Activated CD4-positive, alpha-beta T cell treated with anti-CD3 and anti-CD28 coated beads, Interleukin-2, Interleukin-4, amounts not matched to agents 100 ng/mL and 50 ng/mL, durations not matched to agents 16 hours and 8 hours (primary cell): ENCODE measurements around the gene ABR.
"Not testable (repeated sequence)": the region's sequence is repeated elsewhere in the genome, so short reads cannot be mapped to it uniquely, and the experiment has no call there.

Source experiments
- DNase-seq: peaks from one replicate; pipeline ENCODE4 v3.0.0-alpha.2; 2020; ENCODE audit warnings: low spot score

ABR gene

GRCh38 chr17:1047879-1048470 is 131.8 kb downstream of the ABR start:
- no peak for DNase-seq

- DNase-seq: no peak
Observed at GRCh38 chr17:1047177-1047878, 132.5 kb downstream of the ABR start.

- no peak for DNase-seq
Observed at GRCh38 chr17:1045456-1045855, 134.3 kb downstream of the ABR start.

DNA sequence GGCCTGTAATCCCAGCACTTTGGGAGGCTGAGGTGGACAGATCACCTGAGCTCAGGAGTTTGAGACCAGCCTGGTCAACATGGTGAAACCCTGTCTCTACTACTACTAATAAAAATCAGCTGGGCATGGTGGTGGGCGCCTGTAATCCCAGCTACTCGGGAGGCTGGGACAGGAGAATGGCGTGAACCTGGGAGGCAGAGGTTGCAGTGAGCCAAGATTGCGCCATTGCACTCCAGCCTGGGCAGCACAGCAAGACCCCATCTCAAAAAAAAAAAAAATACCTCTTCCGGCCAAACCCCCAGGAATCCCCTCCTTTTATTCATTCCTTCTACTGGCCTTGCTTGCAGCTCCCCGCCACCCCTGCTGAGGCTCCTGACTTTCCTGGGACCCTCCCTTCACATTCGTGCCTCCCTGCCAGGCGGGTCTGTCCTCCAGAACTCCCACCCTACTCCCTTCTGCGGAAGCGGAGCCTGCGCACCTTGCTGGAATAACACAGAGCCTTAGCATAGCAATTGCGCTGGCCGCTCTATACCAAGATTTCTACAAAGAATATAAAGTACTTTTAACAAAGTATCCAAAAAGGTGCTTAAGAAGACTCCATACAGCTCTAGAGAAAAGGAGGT is 135.3 kb downstream of the ABR start:
- DNase-seq: not testable (repeated sequence)

GRCh38 chr17:1043601-1044251 is 136.1 kb downstream of the ABR start:
- no peak for DNase-seq

DNA sequence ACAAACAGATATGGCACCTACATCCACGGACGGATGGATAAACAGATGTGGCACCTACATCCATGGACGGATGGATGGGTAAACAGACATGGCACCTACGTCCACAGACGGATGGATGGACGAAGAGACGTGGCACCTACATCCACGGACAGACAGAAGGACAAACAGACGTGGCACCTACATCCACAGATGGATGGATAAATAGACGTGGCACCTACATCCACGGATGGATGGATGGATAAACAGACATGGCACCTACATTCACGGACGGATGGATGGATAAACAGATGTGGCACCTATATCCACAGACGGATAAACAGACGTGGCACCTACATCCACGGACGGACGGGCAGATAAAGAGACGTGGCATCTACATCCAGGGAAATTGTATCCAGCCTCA is 137.3 kb downstream of the ABR start:
- DNase-seq: no peak

DNA sequence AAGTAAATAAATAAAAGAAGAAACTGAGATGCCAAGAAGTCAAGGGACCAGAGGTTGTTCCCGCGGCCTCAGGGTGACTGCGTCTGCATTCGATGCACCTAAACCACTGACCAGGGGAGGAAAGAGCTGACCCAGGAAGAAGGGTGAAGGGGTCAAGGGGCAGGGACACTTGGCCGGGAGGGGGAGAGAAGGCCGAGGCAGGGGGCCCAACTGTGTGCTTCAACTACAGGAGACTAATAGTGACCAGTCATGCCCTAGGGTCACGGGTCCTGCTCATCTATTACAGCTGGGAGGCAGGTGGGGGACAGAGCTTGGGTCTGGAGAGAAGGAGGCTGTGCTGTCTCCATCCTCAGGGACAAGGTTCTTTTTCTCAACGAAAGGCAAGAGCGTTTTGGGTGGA is 138.0 kb downstream of the ABR start:
- no peak for DNase-seq

DNA sequence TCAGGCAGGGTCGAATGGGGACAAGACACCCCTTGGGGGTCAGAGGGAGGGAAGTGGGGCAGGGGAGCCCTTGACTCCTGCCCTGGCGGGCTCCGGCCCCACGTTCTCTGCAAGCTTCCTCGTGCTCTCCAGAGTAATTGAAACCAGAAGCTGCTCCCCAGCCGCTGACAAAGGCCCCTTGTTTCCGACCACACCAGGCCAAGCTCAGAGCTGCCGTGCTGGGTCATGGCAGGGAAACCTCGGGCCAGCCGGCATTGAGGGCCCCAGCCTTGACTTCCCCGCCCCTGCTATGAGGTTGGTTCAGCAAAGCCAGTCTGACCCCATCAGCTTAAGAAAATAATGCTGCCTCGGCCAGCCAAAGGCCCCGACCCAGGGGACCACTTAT is 139.6 kb downstream of the ABR start:
- no peak for DNase-seq

DNA sequence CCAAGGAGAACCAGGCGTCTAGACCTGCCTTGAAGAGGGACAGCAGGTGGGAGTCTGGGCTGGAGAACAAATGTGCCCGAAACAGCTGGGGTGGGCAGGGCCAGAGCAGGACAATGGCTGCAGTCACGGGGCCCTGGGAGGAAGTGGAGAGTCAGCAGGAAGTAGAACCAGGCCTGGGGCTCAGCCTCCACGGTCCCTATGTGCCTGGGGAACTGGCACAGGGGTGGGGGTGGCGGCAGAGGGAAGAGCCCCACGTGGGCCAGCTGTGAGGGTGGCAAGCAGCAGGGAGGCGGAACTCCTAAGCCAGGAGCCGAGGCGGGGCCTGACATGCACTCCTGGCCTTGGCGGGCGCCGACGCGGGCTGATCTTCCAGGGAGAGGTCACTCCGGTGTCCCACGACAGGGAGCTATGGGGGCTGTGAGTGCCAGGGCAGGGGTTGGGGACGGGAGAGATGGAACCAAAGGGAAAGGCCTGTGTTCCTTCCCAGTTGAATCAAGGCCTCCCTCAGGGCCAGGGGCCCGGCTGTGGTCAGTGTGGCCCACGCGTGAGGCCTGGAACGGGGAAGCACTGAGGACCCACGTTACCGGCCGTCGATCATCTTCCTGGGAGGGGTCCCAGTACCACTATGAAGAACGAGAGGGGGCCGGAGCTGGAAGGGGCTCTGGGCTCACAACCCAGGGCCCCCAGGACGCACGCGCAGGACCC is 140.1 kb downstream of the ABR start:
- no peak for DNase-seq

GRCh38 chr17:1039123-1039507 is 140.7 kb downstream of the ABR start:
- no peak for DNase-seq

GRCh38 chr17:1038459-1039122 is 141.2 kb downstream of the ABR start:
- DNase-seq: no peak

DNA sequence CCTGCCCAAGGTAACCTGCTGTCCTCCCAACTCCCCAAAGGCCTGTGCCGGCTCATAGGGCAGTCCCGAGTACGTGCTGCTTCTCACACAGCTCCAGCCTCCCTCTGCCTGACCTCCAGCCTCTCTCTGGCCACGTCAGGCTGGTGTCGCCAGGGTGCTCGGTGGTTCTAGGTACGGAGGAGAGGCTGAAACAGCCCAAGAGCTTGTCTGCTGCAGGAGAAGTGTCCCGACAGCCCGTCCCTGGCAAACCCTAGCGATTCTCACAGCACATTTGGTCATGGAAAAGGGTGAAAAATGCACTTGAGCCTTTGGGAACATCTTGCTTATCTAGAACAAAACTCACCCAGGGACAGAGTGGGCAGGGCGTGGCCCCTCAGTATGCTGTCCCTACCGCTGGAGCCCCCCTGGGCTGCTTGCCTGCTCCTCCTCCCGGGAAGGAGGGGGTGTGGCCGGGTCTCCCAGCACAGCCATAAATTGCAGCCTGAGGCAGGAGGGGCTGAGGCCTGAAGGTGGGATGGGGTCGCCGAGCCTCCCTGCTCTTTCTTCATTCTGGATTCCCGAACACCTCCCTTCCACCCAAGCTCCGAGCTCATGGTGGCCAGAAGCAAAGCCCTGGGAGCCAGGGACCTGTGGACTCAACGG is 142.4 kb downstream of the ABR start:
- no peak for DNase-seq

GRCh38 chr17:1036845-1037237 is 142.9 kb downstream of the ABR start:
- DNase-seq: no peak

DNA sequence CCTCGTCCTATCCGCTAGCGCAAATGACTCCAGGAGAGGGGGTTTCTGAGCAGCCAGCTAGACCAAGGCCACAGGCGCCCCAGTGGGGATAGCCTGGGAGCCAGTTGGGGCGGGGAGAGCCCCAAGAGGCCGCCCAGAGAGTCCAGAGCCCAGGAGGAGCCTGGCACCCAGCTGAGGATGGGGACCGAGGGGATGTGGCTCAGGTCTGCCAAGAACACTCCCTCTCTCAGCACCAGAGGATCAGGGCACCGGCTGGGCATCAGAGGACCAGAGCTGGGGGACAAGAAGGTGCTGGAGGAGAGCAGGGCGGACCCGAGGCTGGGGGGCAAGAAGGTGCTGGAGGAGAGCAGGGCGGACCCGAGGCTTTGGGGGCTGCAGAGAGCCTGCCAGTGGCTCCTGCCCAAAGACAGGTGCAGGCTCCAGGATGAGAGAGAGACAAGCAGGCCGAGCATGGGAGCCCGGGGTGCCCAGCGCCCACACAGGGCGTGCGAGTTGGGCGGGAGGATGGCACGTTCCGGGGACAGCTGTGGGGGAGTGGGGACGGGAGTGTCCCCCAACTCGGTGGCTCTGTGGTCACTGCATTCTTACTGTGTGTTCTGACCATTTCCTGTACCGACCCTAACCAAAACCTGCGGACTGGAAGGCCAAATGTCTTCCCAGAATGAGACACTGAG is 143.5 kb downstream of the ABR start:
- DNase-seq: no peak

DNA sequence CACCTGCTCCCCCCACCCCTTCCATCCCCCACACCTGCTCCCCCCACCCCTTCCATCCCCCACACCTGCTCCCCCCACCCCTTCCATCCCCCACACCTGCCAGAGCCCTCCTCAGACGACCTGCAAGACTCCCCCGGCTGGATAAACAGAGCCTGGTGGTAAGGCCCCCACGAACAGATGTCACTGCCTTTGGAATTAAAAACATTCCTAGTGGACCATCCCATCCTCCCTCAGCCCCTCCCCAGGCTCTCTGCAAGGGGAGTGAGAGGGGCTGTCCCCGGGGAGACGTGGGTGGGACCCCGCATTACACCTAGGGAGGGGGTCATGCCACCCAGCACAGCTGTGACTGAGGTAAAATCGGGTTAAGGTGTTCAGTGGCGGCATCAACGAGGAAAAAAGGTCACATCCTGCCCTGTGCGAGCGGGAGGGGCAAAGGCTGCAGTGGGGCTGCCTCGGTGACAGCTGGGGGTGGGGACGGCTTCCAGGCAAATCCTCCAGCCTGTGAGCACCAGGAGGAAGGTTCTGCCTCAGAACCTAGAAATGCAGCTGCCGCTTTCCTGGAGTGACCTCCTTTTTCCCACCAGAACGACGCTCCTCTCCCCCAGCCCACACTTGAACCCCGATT is 144.1 kb downstream of the ABR start:
- no peak for DNase-seq

DNA sequence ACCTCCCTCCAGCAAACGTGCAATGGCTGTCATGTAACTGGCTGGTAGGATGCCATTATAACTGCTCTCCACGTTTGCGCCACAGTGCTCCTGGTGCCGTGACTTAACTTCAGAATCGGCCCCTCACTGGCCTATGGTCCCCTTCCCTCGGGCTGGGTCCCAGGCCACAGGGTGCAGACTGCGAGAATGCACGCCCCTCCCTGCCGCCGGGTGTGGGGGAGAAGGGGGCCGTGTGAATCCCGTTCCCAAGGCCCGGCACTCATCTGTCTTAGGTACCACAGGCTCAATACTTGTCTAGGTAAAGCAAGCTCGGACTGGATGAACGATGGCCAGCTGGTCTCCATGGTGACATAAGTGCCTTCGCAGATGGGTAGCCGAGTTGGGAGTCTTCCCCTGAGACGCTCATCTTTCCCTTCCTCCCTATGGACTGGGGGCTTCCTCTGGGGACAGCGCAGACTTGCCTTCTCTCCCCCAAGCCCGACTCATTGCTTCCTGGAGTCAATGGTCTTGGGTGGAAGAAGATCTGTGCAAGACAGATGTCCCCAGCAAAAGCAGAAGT is 145.1 kb downstream of the ABR start:
- DNase-seq: no peak

DNA sequence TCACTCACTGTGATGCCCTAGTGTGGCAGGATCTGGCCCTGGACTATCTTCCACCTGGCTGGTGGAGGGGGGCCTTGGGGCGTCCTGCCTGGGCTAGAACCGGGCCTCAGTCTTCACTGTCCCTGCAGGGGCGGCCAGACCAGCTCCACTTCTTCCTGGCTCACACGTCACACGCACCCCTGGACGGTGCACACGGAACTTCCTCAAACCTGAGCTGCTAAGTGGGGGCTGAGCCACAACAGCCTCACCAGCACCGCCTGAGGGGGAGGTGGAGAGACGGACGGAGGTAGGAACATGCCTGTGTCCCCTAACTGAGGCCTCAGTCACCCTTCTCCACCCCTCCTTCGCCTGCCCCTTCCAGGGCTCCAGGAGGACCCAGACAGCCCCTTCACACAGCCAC is 146.3 kb downstream of the ABR start:
- no peak for DNase-seq

GRCh38 chr17:1032391-1032790 is 147.4 kb downstream of the ABR start:
- no peak for DNase-seq

DNA sequence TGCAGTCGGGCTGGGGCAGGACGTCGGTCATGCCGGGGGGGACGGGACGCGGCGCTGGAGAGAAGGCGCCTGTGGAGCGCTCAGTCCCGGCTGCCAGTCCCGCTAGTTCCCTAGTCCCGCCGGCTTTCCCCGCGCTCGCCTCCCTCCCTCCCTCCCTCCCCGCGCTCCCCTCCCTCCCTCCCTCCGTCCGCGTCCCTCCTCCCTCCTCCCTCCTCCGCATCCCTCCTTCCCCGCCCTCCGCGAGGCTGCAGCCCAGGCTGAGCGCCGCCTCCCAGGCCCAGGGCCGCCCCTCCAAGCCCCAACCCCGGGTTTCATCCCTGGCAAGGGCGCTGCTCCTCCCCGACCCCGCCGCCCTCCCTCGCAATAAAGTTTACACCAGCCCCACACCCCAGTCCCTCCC is 148.1 kb downstream of the ABR start:
- DNase-seq: no peak
